C4-2B (cell line): Measurements from ENCODE around the gene CCSER1.

Experiments used
- H3K27ac ChIP-seq: fragments of 450-650 bp; 2 replicates; pipeline ENCODE4 v1.5.1; 2017
- CTCF ChIP-seq: fragments of 450-650 bp; conservative IDR thresholded peaks from 2 replicates; pipeline ENCODE4 v1.5.1; 2017; ENCODE audit warnings: mild to moderate bottlenecking
- ZFX ChIP-seq: fragments of 450-650 bp; IDR thresholded peaks from 2 replicates; pipeline ENCODE4 v1.6.1; 2017

Gene CCSER1

DNA sequence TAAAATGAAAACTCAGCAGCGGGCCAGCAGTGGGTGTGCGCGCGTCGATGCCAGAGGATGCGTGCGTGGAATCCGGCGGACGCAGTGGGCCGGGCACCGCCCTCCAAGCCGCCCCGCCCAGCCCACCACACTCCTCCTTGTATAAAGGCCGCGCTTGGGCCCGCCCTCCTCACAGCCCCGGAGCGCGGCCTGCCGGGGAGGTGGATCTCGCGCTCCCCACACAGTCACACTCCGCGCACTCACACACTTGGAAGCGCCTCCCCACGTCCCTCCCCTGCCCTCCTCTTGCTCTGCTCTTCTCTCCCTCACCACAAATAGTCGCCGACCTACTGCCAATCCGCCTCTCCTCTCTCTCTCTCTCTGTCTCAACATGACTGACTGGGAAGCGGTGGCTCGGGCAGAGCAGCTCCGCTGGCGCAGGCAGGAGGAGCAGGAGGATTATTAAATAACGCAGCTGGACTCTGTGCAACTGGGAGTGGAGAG, at the start of gene CCSER1:
TSS of gene CCSER1 (plus strand) at position 172 of the 483 bp plus-strand sequence.
- TF ChIP-seq CTCF: no peak
- TF ChIP-seq ZFX: no peak
- no peak within 1 kb of the TSS for H3K27ac ChIP-seq

GRCh38 chr4:90078440-90078839, 48.8 kb upstream of the CCSER1 start:
- no peak overlapping the region for H3K27ac ChIP-seq
- TF ChIP-seq CTCF (no peak), ZFX (no peak)

- no peak overlapping the region for H3K27ac ChIP-seq
- no peak for TF ChIP-seq ZFX
- TF ChIP-seq CTCF: no peak
These were observed 47.1 kb upstream of the CCSER1 start for GRCh38 chr4:90080116-90080515.

GRCh38 chr4:90081432-90082144, 45.6 kb upstream of the CCSER1 start:
- TF ChIP-seq CTCF: no peak
- no peak for TF ChIP-seq ZFX
- H3K27ac ChIP-seq: no peak overlapping the region

GRCh38 chr4:90082449-90082848, 44.7 kb upstream of the CCSER1 start:
- no peak overlapping the region for H3K27ac ChIP-seq
- TF ChIP-seq ZFX: no peak
- TF ChIP-seq CTCF: no peak

DNA sequence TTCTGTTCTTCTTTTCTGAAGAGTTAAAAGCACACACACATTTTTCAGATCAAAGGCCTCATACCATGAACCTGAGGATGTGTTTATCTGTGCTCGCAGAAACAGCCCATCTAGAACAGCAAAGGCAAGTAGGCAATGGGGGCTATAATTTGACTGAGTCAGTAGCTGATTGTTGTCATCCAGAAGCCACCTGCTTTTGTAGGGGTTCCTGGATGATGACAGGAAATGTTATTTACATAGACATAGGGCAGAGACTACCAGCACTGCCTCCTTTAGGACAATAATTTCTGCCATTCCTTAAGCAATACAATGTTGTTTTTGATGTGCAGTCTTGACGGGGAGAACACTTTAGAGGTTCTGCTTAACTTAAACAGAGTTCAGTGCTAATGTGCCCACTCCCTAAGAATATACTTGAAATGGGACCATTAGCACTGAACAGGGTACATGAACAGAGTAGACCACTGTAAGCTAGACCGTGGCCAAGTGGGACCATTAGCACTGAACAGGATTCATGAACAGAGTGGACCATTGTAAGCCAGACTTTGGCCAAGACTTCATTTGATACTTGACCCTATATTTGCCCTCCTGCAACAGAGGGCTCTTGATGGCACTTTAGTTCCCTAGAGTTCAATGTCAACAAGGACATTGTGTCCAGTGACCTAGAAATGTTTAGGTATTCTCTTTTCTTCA, 42.8 kb upstream of the CCSER1 start:
- no peak overlapping the region for H3K27ac ChIP-seq
- TF ChIP-seq CTCF (no peak), ZFX (no peak)

DNA sequence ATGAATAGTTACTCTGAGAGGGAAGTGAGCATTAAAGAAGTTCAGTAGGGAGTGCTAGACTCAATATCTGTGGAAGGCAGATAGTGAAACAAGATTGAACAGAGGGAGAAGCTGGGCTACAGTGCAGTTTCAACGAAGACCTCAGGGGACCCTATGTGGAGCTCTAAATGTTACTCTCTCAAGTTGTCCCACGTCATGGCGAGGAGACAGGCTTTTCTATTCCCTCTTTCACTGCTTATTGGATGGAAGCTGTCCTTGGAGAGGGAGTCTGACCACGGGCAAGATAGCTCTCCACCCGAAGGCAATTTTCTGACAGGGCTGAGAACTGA, 42.3 kb upstream of the CCSER1 start:
- TF ChIP-seq CTCF (no peak), ZFX (no peak)
- no peak overlapping the region for H3K27ac ChIP-seq
